Fibroblast of villous mesenchyme (primary cell): ENCODE results near the gene DDX55. TPM values are rescaled to one million over a fixed set of nuclear protein-coding genes. Genes with fewer than 3 reads are reported as not detected.
A peak's percentile ranks its signal among the peaks of the same experiment; 100 is the strongest.
"Not testable (repeated sequence)": the region's sequence is repeated elsewhere in the genome, so short reads cannot be mapped to it uniquely, and the experiment has no call there.

ENCODE experiments used
- DNase-seq: peaks from one replicate; pipeline ENCODE4 v3.0.0-alpha.2; 2010; ENCODE audit warnings: low read depth
- H3K4me3 ChIP-seq: 2 replicates; pipeline ENCODE4 v1.5.1; 2011; ENCODE audit warnings: low read depth, mild to moderate bottlenecking, low read length
- total RNA-seq: library from RNA; depleted of rRNA; stranded (reverse); fragments of >200 nt; gene quantifications from 2 replicates; pipeline ENCODE4 v1.2.3, GENCODE V29; 2012
- TF ChIP-seq, protein P1 (sequence below): IDR thresholded peaks from 2 replicates; pipeline ENCODE4 v1.5.1; 2012; ENCODE audit warnings: low read depth, mild to moderate bottlenecking, low read length; ENCODE audit not compliant: insufficient read depth

Gene DDX55
- total RNA-seq, 1 donor = 21.6 TPM

DNA sequence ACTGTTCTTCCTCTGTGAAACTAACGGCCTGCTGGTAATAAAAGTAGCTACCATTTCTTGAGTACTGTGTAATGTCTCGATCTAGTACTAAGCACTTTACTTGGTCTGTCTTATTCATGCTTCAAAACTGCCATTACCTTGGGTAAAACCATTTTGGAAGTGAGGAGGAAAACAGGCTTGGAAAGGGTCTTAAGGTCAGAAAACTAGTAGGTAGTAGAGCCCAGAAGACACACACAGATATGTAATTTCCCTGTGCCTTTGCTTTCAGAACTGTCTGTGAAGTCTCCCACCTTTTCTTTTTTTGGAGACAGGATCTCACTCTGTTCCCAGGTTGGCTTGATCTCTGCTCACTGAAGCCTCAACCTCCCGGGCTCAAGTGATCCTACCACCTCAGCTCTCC, 3.4 kb upstream of the DDX55 start:
- TF ChIP-seq, protein P1, sequence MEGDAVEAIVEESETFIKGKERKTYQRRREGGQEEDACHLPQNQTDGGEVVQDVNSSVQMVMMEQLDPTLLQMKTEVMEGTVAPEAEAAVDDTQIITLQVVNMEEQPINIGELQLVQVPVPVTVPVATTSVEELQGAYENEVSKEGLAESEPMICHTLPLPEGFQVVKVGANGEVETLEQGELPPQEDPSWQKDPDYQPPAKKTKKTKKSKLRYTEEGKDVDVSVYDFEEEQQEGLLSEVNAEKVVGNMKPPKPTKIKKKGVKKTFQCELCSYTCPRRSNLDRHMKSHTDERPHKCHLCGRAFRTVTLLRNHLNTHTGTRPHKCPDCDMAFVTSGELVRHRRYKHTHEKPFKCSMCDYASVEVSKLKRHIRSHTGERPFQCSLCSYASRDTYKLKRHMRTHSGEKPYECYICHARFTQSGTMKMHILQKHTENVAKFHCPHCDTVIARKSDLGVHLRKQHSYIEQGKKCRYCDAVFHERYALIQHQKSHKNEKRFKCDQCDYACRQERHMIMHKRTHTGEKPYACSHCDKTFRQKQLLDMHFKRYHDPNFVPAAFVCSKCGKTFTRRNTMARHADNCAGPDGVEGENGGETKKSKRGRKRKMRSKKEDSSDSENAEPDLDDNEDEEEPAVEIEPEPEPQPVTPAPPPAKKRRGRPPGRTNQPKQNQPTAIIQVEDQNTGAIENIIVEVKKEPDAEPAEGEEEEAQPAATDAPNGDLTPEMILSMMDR = no peak
- no peak overlapping the region for H3K4me3 ChIP-seq
- DNase-seq = no peak

DNA sequence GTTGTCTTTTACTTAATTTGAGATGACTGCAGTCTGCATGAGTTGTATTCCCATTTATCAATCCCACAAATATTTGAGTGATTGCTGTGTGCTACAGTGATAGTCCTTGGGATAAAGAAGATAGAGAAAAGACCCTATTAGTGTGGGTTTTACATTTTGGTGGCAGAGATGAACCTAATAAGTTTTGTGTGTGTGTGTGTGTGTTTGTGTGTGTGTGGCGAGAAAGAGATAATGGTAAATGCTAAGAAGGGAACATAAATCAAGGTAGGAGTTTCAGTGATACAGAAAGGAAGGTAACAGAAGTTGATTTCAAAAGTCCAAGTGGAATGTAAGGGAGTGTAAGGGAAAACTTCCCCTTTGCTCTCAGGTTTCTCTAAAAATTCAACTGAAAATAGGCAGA, 2.6 kb upstream of the DDX55 start:
- DNase-seq = no peak
- no peak overlapping the region for H3K4me3 ChIP-seq
- TF ChIP-seq, protein P1 = no peak

- H3K4me3 ChIP-seq = no peak overlapping the region
- TF ChIP-seq, protein P1 = no peak
- DNase-seq = no peak
Measured at GRCh38 chr12:123599721-123600120, 2.2 kb upstream of the DDX55 start.

DNA sequence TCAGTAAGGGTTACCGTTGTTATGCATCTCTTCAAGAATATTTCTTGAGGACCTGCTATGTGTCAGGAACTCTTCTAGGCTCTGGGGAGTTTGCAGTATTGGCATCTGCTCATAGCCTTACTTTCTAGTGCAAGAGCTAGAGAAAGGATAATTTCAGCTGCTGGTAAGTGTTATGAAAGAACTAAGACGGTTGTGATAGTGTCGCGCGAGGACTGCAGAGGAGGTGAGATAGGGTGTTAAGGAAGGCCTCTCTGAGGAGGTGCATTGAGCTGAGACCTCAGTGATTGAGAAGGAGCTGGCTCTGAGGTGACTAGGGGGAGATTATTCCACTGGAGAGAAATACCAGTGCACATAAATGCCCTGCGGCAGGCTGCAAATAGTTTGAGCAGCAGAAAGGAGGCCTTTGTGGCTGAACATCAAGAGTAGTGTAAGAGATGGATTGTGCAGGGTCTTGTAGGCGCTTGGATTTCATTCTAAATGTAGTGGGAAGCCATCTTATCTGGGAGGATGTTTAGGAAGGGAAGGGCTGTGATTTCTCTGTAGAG, 824 bp downstream of the DDX55 start:
- peak overlapping the region; percentile 99 for H3K4me3 ChIP-seq
- TF ChIP-seq, protein P1 = no peak
- peak; percentile 33 for DNase-seq

GRCh38 chr12:123603495-123603894, 1.6 kb downstream of the DDX55 start:
- DNase-seq, H3K4me3 ChIP-seq: not testable (repeated sequence)

GRCh38 chr12:123607756-123608155, 5.9 kb downstream of the DDX55 start:
- TF ChIP-seq, protein P1 = no peak
- H3K4me3 ChIP-seq = no peak overlapping the region
- no peak for DNase-seq

GRCh38 chr12:123608182-123608581, 6.3 kb downstream of the DDX55 start:
- no peak overlapping the region for H3K4me3 ChIP-seq
- DNase-seq = no peak
- TF ChIP-seq, protein P1 = no peak
